Small intestine (tissue), 7 donors: Measurements from ENCODE around the gene QARS1. TPM values are rescaled to one million over a fixed set of nuclear protein-coding genes. Genes with fewer than 3 reads are reported as not detected.
A peak's percentile ranks its signal among the peaks of the same experiment; 100 is the strongest.

ENCODE experiments used
- DNase-seq, 2 donors: peaks; one replicate each; pipeline versions ENCODE4 v3.0.0 to v3.0.0-alpha.2; 2013
- FAIRE-seq: peaks from 2 replicates; lab custom pipeline; 2012; peaks lifted over from hg19 to GRCh38; lab: Jason Lieb, UNC
- H3K27ac ChIP-seq, 3 donors: one replicate each; pipeline ENCODE4 v1.5.1; 2013; ENCODE audit warnings: low read length in 2 of 3, mild to moderate bottlenecking in 2 of 3, control low read depth in 1 of 3, inconsistent platforms in 1 of 3, low read depth in 1 of 3, moderate library complexity in 1 of 3
- H3K27me3 ChIP-seq, 3 donors: one replicate each; pipeline ENCODE4 v1.6.1; 2013; ENCODE audit warnings: low read length in 3 of 3, inconsistent platforms in 1 of 3; ENCODE audit not compliant: control insufficient read depth in 3 of 3, insufficient read depth in 3 of 3
- H3K36me3 ChIP-seq, 3 donors: one replicate each; pipeline ENCODE4 v1.6.1; 2013; ENCODE audit warnings: low read length in 3 of 3, inconsistent platforms in 1 of 3, low read depth in 1 of 3, mild to moderate bottlenecking in 1 of 3, moderate library complexity in 1 of 3; ENCODE audit not compliant: control insufficient read depth in 3 of 3, insufficient read depth in 2 of 3
- H3K4me1 ChIP-seq, 3 donors: one replicate each; pipeline ENCODE4 v1.6.1; 2013; ENCODE audit warnings: low read length in 2 of 3, inconsistent platforms in 1 of 3, low read depth in 1 of 3, mild to moderate bottlenecking in 1 of 3, moderate library complexity in 1 of 3; ENCODE audit not compliant: control insufficient read depth in 3 of 3, insufficient read depth in 2 of 3
- H3K4me3 ChIP-seq, 3 donors: one replicate each; pipeline ENCODE4 v1.5.1; 2013; ENCODE audit warnings: low read length in 3 of 3, control low read depth in 1 of 3, inconsistent platforms in 1 of 3, low read depth in 1 of 3, mild to moderate bottlenecking in 1 of 3, moderate library complexity in 1 of 3
- H3K9me3 ChIP-seq, 2 donors: one replicate each; pipeline ENCODE4 v1.6.1; 2013; ENCODE audit warnings: low read depth in 1 of 2, low read length in 1 of 2; ENCODE audit not compliant: control insufficient read depth in 2 of 2, insufficient read depth in 1 of 2
- WGBS, 3 donors: extraction: QIAGEN DNeasy Blood & Tissue Kit; methylation state at CpG; one replicate each; pipeline ENCODE4 v1.1.7; 2013; 5-methylcytosine and 5-hydroxymethylcytosine counted together
- polyA plus RNA-seq, 4 donors: library from polyadenylated mRNA; stranded (reverse) in 3 of 4; unstranded in 1 of 4; fragments of 200-250 nt in 3 of 4; fragments of 120-200 nt in 1 of 4; gene quantifications; one replicate each; pipeline versions ENCODE4 v1.2.1 to v1.2.3, GENCODE V29; 2013
- donor health status: healthy with polysubstance abuse.
- donor health status: control.
- donor health status: control.
- donor health status: Bipolar disorder and iron deficiency.
- donor health status: healthy.

Gene QARS1
- polyA plus RNA-seq, 4 donors: 292 to 425 (median 377) TPM

GRCh38 chr3:49133226-49133951 lies 28.8 kb upstream of the QARS1 start:
- H3K4me3 ChIP-seq: peak overlapping the region in 2 of 3 donors; percentile 54 to 56

GRCh38 chr3:49132437-49133225 lies 28.1 kb upstream of the QARS1 start, which contains the start of gene LAMB2:
TSS of gene LAMB2 (minus strand) at chr3:49133050. CDS start at chr3:49132867, 183 bp downstream.
- Histone ChIP-seq H3K4me3 (peak within 1 kb of the TSS; percentile 43 to 56 (median 54)), H3K4me1 (peaks cover 0 to 16% (median 4%) of the 10 kb centered on the region in 3 donors), H3K27ac (peak within 1 kb of the TSS; percentile 38 to 92 (median 51)), H3K27me3 (no peaks in the 10 kb centered on the region), H3K36me3 (peaks cover 0 to 42% (median 0%) of the 10 kb centered on the region in 3 donors), H3K9me3 (no peaks in the 10 kb centered on the region)
- FAIRE-seq (no peak), DNase-seq (peak; percentile 80 to 88)
- 14 to 27% (median 16%) methylated on average over 28 of the region's 28 CpGs for WGBS, 3 donors

More at GRCh38 chr3:49133226-49133951, 28.8 kb upstream of the QARS1 start:
- Histone ChIP-seq H3K9me3 (no peaks in the 10 kb centered on the region), H3K4me1 (peaks cover 0 to 16% (median 4%) of the 10 kb centered on the region in 3 donors), H3K27ac (peak overlapping the region; percentile 8 to 77 (median 51)), H3K36me3 (peaks cover 0 to 37% (median 0%) of the 10 kb centered on the region in 3 donors), H3K27me3 (no peaks in the 10 kb centered on the region)
- no peak for FAIRE-seq
- WGBS, 3 donors: 2 to 9% (median 4%) methylated on average over 29 to 30 of the region's 30 CpGs
- peak; percentile 86 to 94 for DNase-seq

DNA sequence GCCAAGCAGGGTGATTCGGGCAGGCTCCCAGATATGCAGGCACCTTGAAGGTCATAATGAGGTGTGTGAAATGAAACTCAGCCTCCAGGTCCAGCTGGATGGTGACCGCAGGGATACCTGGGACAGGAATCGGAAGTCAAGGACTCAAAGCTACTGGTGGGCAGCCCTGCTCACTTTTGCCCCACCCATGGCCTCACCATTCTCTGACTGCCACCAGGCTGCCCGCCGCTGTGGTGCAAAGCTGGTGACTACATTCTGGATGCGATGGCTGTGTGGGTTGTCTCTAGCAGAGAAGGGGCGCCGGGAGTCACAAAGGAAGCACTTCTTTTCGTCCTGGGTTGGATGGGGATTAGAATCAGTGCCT lies 27.5 kb upstream of the QARS1 start:
- no peak for FAIRE-seq
- 56 to 62% (median 58%) methylated on average over 9 of the region's 9 CpGs for WGBS, 3 donors

GRCh38 chr3:49131576-49131975 lies 27.0 kb upstream of the QARS1 start:
- FAIRE-seq: no peak
- Histone ChIP-seq H3K4me3 (peak overlapping the region in 1 of 3 donors; percentile 54), H3K27me3 (no peaks in the 10 kb centered on the region), H3K36me3 (peaks cover 0 to 47% (median 0%) of the 10 kb centered on the region in 3 donors), H3K4me1 (peaks cover 0 to 16% (median 4%) of the 10 kb centered on the region in 3 donors), H3K27ac (peak overlapping the region in 1 of 3 donors; percentile 92), H3K9me3 (no peaks in the 10 kb centered on the region)
- DNase-seq: no peak
- 90 to 93% (median 91%) methylated on average over 6 of the region's 6 CpGs for WGBS, 3 donors

More for the DNA sequence above, 27.5 kb upstream of the QARS1 start:
- Histone ChIP-seq H3K4me3 (peak overlapping the region in 2 of 3 donors; percentile 54 to 56), H3K27ac (peak overlapping the region in 2 of 3 donors; percentile 51 to 92), H3K4me1 (peaks cover 0 to 16% (median 4%) of the 10 kb centered on the region in 3 donors), H3K27me3 (no peaks in the 10 kb centered on the region), H3K36me3 (peaks cover 0 to 42% (median 0%) of the 10 kb centered on the region in 3 donors), H3K9me3 (no peaks in the 10 kb centered on the region)
- DNase-seq: no peak

DNA sequence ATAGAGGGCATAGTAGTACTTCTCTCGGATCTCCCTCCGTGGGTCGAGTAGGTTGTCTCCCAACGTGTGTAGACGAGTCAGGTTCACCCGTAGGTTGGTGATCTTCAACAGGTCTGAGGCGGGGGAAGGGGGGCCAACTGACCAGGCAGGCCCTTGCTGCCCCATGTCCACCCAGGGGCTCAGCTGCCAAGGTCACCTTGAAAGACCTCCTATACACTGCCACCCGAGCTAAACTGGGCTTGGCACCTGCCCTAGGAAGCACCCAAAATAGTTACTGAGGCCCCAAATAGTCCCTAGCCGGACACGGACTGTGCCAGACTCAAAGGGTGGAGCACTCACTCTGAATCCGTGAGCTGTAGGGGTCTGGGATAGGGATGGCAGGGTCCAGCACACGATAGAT lies 26.5 kb upstream of the QARS1 start:
- Histone ChIP-seq H3K27ac (no peak overlapping the region), H3K4me1 (peaks cover 0 to 16% (median 4%) of the 10 kb centered on the region in 3 donors), H3K36me3 (peaks cover 0 to 52% (median 0%) of the 10 kb centered on the region in 3 donors), H3K27me3 (no peaks in the 10 kb centered on the region), H3K9me3 (no peaks in the 10 kb centered on the region), H3K4me3 (no peak overlapping the region)
- DNase-seq: no peak
- FAIRE-seq: no peak
- 80 to 91% (median 82%) methylated on average over 12 of the region's 12 CpGs for WGBS, 3 donors

DNA sequence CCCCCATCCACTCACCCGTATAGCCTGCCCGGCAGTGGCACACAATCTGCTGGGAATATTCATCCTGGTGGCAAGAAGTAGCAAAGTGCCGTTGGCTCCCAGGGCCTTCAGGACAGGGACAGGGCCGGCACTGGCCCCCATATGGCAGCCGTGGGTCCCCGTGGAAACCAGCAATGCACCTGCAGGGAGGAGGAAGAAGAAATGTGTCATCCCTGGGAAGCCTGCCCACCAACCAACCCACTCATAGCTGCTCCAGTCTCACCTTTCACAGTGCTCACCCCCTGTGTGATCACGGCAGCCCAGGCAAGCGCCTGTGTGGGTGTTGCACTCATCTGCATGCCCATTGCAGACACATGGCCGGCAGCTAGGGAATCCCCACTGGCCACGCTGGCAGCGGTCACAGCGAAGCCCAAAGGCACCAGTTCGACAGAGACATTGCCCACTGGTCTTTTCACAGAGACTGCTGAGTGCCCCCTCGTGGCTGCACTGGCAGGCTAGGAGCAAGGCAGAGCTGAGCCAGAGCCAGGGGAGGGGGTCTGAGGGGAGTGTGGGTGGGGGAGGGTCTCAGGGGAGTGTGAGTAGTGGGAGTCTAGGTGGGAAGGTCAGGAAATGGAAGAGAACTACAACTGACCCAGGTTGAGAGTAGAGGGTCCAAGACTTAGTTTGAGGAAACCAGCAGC lies 20.6 kb upstream of the QARS1 start:
- FAIRE-seq (no peak), DNase-seq (no peak)
- WGBS, 3 donors: 79 to 82% (median 82%) methylated on average over 14 of the region's 14 CpGs
- Histone ChIP-seq H3K4me3 (no peak overlapping the region), H3K36me3 (peaks cover 0 to 84% (median 0%) of the 10 kb centered on the region in 3 donors), H3K4me1 (no peaks in the 10 kb centered on the region), H3K9me3 (no peaks in the 10 kb centered on the region), H3K27me3 (no peaks in the 10 kb centered on the region), H3K27ac (no peak overlapping the region)

GRCh38 chr3:49124203-49124602 lies 19.6 kb upstream of the QARS1 start:
- Histone ChIP-seq H3K36me3 (peaks cover 0 to 79% (median 0%) of the 10 kb centered on the region in 3 donors), H3K4me3 (no peak overlapping the region), H3K27me3 (no peaks in the 10 kb centered on the region), H3K9me3 (no peaks in the 10 kb centered on the region), H3K27ac (no peak overlapping the region), H3K4me1 (peaks cover 0 to 8% (median 5%) of the 10 kb centered on the region in 3 donors)
- 76 to 86% (median 77%) methylated on average over 7 of the region's 7 CpGs for WGBS, 3 donors
- DNase-seq: no peak
- FAIRE-seq: no peak

- H3K27ac ChIP-seq: no peak overlapping the region
- H3K4me1 ChIP-seq: peaks cover 0 to 11% (median 6%) of the 10 kb centered on the region in 3 donors
- DNase-seq (no peak), FAIRE-seq (no peak)
- peaks cover 0 to 79% (median under 1%) of the 10 kb centered on the region in 3 donors for H3K36me3 ChIP-seq
- no peaks in the 10 kb centered on the region for H3K27me3 ChIP-seq
- WGBS, 3 donors: 93 to 95% (median 94%) methylated on average over 17 of the region's 17 CpGs
- no peaks in the 10 kb centered on the region for H3K9me3 ChIP-seq
- H3K4me3 ChIP-seq: no peak overlapping the region
Measured at GRCh38 chr3:49123687-49124086, 19.1 kb upstream of the QARS1 start.
